Activated T-helper 9 cell treated with anti-CD3 and anti-CD28 coated beads, Interleukin-2, amount 50 U/mL, for 16 hours (primary cell): ENCODE measurements around the gene ZNF827.

Experiments used
- DNase-seq: peaks from one replicate; pipeline ENCODE4 v3.0.0-alpha.2; 2020; ENCODE audit warnings: low read depth

Gene ZNF827

GRCh38 chr4:145935253-145936141 is 3.1 kb downstream of the ZNF827 start:
- DNase-seq = no peak

GRCh38 chr4:145934434-145935047 is 4.1 kb downstream of the ZNF827 start:
- no peak for DNase-seq

GRCh38 chr4:145933134-145933533 is 5.5 kb downstream of the ZNF827 start:
- no peak for DNase-seq

- DNase-seq = no peak
Observed at GRCh38 chr4:145931403-145931802, 7.2 kb downstream of the ZNF827 start.

GRCh38 chr4:145930592-145930991 is 8.0 kb downstream of the ZNF827 start:
- no peak for DNase-seq

GRCh38 chr4:145929415-145930178 is 9.0 kb downstream of the ZNF827 start:
- no peak for DNase-seq

GRCh38 chr4:145928748-145929147 is 9.9 kb downstream of the ZNF827 start:
- DNase-seq = no peak

GRCh38 chr4:145927030-145927429 is 11.6 kb downstream of the ZNF827 start:
- no peak for DNase-seq

- no peak for DNase-seq
Observed at GRCh38 chr4:145921231-145921630, 17.4 kb downstream of the ZNF827 start.

- DNase-seq = no peak
Observed at GRCh38 chr4:145920205-145920604, 18.4 kb downstream of the ZNF827 start.

GRCh38 chr4:145912376-145912775 is 26.2 kb downstream of the ZNF827 start:
- no peak for DNase-seq

- no peak for DNase-seq
Observed at GRCh38 chr4:145909773-145910172, 28.9 kb downstream of the ZNF827 start.

GRCh38 chr4:145909281-145909715 is 29.3 kb downstream of the ZNF827 start:
- no peak for DNase-seq

GRCh38 chr4:145907812-145908211 is 30.8 kb downstream of the ZNF827 start:
- DNase-seq = no peak

GRCh38 chr4:145907390-145907789 is 31.2 kb downstream of the ZNF827 start:
- no peak for DNase-seq

- DNase-seq = no peak
Observed at GRCh38 chr4:145904413-145905177, 34.0 kb downstream of the ZNF827 start.

- DNase-seq = no peak
Observed at GRCh38 chr4:145902522-145902921, 36.1 kb downstream of the ZNF827 start.

GRCh38 chr4:145899886-145900460 is 38.6 kb downstream of the ZNF827 start:
- no peak for DNase-seq

- DNase-seq = no peak
Observed at GRCh38 chr4:145898926-145899531, 39.6 kb downstream of the ZNF827 start.

GRCh38 chr4:145898466-145898865 is 40.2 kb downstream of the ZNF827 start:
- DNase-seq = no peak

GRCh38 chr4:145895056-145895455 is 43.6 kb downstream of the ZNF827 start:
- DNase-seq = no peak
